A673 (cell line): ENCODE measurements around the gene SERF2. TPM values are rescaled to one million over a fixed set of nuclear protein-coding genes. Genes with fewer than 3 reads are reported as not detected.

Experiments
- BruUV-seq: library from RNA; stranded (reverse); fragments of 400-500 nt; replicated peaks from 2 replicates; lab custom pipeline; 2021; lab: Mats Ljungman, UMichigan
- CTCF ChIA-PET: fragments of 300-600 bp; sonication (Branson Sonifier 250); formaldehyde crosslinking; loops from one replicate; lab custom pipeline; 2022; ENCODE audit warnings: antibody characterized with exemption; lab: Charles Lee
- POLR2A ChIA-PET: fragments of 300-600 bp; sonication (Branson Sonifier 250); formaldehyde crosslinking; loops from one replicate; lab custom pipeline; 2022; ENCODE audit warnings: antibody characterized with exemption; ENCODE audit not compliant: low non-redundant PET; lab: Charles Lee
- DNase-seq: peaks from one replicate; pipeline ENCODE4 v3.0.0-alpha.2; 2015; ENCODE audit warnings: low spot score
- H3K27ac ChIP-seq: fragments of 200-600 bp; sonication (generic); 2 replicates; pipeline ENCODE4 v1.5.1; 2016; ENCODE audit warnings: mixed run types, low read depth, mild to moderate bottlenecking, mixed read lengths, antibody characterized with exemption, low read length; ENCODE audit not compliant: poor library complexity, severe bottlenecking
- H3K27me3 ChIP-seq: fragments of 200-600 bp; sonication (generic); replicated peaks from 2 replicates; pipeline ENCODE4 v1.6.1; 2017; ENCODE audit warnings: mixed run types, low read depth, mild to moderate bottlenecking, mixed read lengths, antibody characterized with exemption, low read length; ENCODE audit not compliant: insufficient read depth, poor library complexity
- H3K36me3 ChIP-seq: fragments of 200-600 bp; sonication (generic); 2 replicates; pipeline ENCODE4 v1.6.1; 2016; ENCODE audit warnings: mixed run types, mild to moderate bottlenecking, mixed read lengths, antibody characterized with exemption, low read length; ENCODE audit not compliant: insufficient read depth, poor library complexity, severe bottlenecking
- H3K4me1 ChIP-seq: fragments of 200-600 bp; sonication (generic); 2 replicates; pipeline ENCODE4 v1.6.1; 2017; ENCODE audit warnings: mixed run types, mild to moderate bottlenecking, mixed read lengths, antibody characterized with exemption, low read length; ENCODE audit not compliant: insufficient read depth, poor library complexity, severe bottlenecking
- H3K4me3 ChIP-seq: fragments of 200-600 bp; sonication (generic); 2 replicates; pipeline ENCODE4 v1.5.1; 2016; ENCODE audit warnings: low read depth, mixed run types, mild to moderate bottlenecking, mixed read lengths, low read length; ENCODE audit not compliant: poor library complexity, severe bottlenecking
- H3K9me3 ChIP-seq: fragments of 200-600 bp; sonication (generic); 2 replicates; pipeline ENCODE4 v1.6.1; 2016; ENCODE audit warnings: mixed run types, low read depth, mild to moderate bottlenecking, mixed read lengths, antibody characterized with exemption, low read length; ENCODE audit not compliant: poor library complexity, severe bottlenecking
- CTCF ChIP-seq: fragments of 300-800, 200-600 bp; sonication (generic); conservative IDR thresholded peaks from 2 replicates; pipeline ENCODE4 v1.5.1; 2017; ENCODE audit warnings: low read depth, mild to moderate bottlenecking, antibody characterized with exemption, low read length, moderate library complexity, mixed read lengths
- EZH2 ChIP-seq: fragments of 200-600 bp; sonication (generic); IDR thresholded peaks from 2 replicates; pipeline ENCODE4 v1.6.1; 2017; ENCODE audit warnings: borderline replicate concordance, low read depth, mild to moderate bottlenecking, mixed read lengths, antibody characterized with exemption, low read length; ENCODE audit not compliant: poor library complexity, severe bottlenecking
- intact Hi-C: fragments of 100-400 bp; cut with micrococcal nuclease; formaldehyde crosslinking; loops from one replicate; pipeline ENCODE4 v1.10.0; 2022; ENCODE audit not compliant: unreplicated experiment
- total RNA-seq: library from RNA; stranded (reverse); gene quantifications from 2 replicates; pipeline ENCODE4 v1.2.3, GENCODE V29; 2021

The SERF2 gene
- total RNA-seq, 1 experiment from 2014 or later = 632 TPM

GRCh38 chr15:43748376-43748775 lies 43.7 kb upstream of the SERF2 start:
- Histone ChIP-seq H3K27ac (no peak overlapping the region), H3K36me3 (peaks cover 22% of the 10 kb centered on the region), H3K4me1 (peaks cover 17% of the 10 kb centered on the region), H3K4me3 (peak overlapping the region; percentile 82), H3K9me3 (no peaks in the 10 kb centered on the region), H3K27me3 (no peaks in the 10 kb centered on the region)
- TF ChIP-seq CTCF (no peak), EZH2 (no peak)
- peak; percentile 35 for DNase-seq
- ChIA-PET CTCF (interaction anchor here (0.7 kb wide), 1 partner anchor 24 kb away, joined by 3 read pairs; no protein-coding TSS in a partner anchor), POLR2A (no interaction called here)
- BruUV-seq = no TSS peak
- intact Hi-C loops = loop anchor here (10.0 kb wide), 1 partner anchor 344 kb away; no protein-coding TSS in a partner anchor

GRCh38 chr15:43749690-43750345 lies 42.3 kb upstream of the SERF2 start:
- Histone ChIP-seq H3K4me1 (peaks cover 17% of the 10 kb centered on the region), H3K27ac (no peak overlapping the region), H3K9me3 (no peaks in the 10 kb centered on the region), H3K27me3 (no peaks in the 10 kb centered on the region), H3K4me3 (no peak overlapping the region), H3K36me3 (peaks cover 37% of the 10 kb centered on the region)
- ChIA-PET POLR2A (no interaction called here), CTCF (no interaction called here)
- no TSS peak for BruUV-seq
- DNase-seq = no peak
- no peak for TF ChIP-seq EZH2
- intact Hi-C loops = loop anchor here (10.0 kb wide), 1 partner anchor 345 kb away; no protein-coding TSS in a partner anchor

- Histone ChIP-seq H3K27ac (no peak overlapping the region), H3K27me3 (no peaks in the 10 kb centered on the region), H3K36me3 (peaks cover 57% of the 10 kb centered on the region), H3K9me3 (no peaks in the 10 kb centered on the region), H3K4me1 (peaks cover 17% of the 10 kb centered on the region), H3K4me3 (no peak overlapping the region)
- POLR2A ChIA-PET = no interaction called here
- CTCF ChIA-PET = no interaction called here
- BruUV-seq = no TSS peak
- DNase-seq = no peak
- intact Hi-C loops = no loop called here
- TF ChIP-seq EZH2 (no peak), CTCF (no peak)
Observed at GRCh38 chr15:43751885-43752284, 40.2 kb upstream of the SERF2 start.

GRCh38 chr15:43762824-43763223 lies 29.3 kb upstream of the SERF2 start:
- intact Hi-C loops = no loop called here
- Histone ChIP-seq H3K4me3 (no peak overlapping the region), H3K27ac (no peak overlapping the region), H3K36me3 (peaks cover 90% of the 10 kb centered on the region), H3K27me3 (no peaks in the 10 kb centered on the region), H3K9me3 (no peaks in the 10 kb centered on the region), H3K4me1 (no peaks in the 10 kb centered on the region)
- POLR2A ChIA-PET = no interaction called here
- no peak for DNase-seq
- CTCF ChIA-PET = no interaction called here
- no peak for TF ChIP-seq EZH2
- TF ChIP-seq CTCF = no peak
- BruUV-seq = no TSS peak
